ENCODE data around the gene CNPY1. TPM values are rescaled to one million over a fixed set of nuclear protein-coding genes. Genes with fewer than 3 reads are reported as not detected.

CNPY1 gene
- total and polyA plus RNA-seq, 2 donors = 0.32 TPM; not detected in 1

DNA sequence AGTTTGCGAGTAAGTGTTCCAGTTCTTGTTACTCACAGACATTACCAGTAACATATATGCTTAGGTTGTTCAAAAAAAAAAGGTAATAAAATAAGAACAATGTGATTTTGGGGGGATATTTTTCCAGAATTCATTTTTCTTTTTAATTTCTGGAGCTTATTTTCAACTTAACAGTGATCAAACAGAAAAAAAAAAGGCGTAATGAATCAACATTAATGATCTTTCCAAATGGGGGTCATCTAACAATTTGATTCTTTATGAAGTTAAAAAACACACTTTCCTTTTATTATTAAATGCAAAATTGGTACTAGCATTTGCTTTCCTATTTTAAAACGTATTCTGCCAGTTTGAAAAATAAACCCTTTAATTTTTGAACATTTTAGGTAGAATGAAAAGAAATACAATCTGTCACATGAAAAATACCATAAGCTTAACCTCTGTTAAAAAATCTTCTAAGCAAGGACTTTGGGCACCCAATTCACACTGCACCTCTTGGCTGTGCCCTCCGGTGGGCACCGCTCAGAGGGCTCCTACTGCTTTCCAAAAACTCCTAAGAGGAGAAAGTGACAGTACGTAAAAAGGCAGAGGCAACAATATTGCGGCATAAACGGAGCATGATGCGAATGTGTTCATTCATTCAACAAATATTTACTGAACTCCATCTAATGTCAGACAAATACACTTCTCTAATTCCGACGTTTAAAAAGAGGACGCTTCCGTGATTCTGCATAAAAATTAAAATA lies 32.6 kb downstream of the CNPY1 start:
- Histone ChIP-seq H3K27ac (ENCODE audit: low read depth) (no peak overlapping the region), H3K4me1 (ENCODE audit: insufficient read depth) (no peaks in the 10 kb centered on the region), H3K4me3 (ENCODE audit: low read depth, low read length) (no peak overlapping the region), H3K36me3 (ENCODE audit: insufficient read depth) (no peaks in the 10 kb centered on the region)
- WGBS = 76% methylated on average over 13 of the region's 13 CpGs
- DNase-seq (ENCODE audit: extremely low spot score) = no peak

DNA sequence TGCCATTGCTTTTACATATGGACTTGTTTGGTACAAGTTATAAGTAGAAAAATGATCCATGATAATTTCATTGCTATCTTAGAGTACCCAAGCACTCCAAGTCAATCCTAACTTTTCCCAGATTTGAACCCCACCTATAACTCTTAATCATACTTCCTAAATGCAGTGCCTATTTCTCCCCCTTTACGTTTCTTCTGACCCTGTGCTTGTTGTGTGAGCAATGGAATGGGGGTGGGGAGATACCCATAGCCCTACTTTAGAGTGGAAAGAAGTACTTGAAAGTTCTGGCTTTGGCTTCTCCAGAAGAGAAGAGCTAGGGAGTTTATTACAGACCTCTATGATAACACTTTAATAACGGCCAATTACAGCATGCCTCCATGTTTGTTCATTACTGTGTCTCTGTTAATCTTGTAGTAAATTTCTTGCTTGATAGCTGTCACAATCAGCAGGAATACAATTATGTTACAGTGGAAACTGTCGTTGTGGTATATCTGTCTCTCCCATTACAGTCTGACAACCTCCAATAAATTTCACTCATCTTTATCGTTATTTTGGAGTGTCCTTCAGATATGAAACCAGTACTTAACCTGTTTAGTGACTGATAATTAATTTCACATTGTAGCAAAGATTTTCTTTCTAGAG lies 34.0 kb downstream of the CNPY1 start:
- 28% methylated on average over 4 of the region's 4 CpGs for WGBS
- DNase-seq (ENCODE audit: extremely low spot score) = no peak
- no peaks in the 10 kb centered on the region for H3K36me3 ChIP-seq (ENCODE audit: insufficient read depth)
- no peak overlapping the region for H3K27ac ChIP-seq (ENCODE audit: low read depth)
- no peak overlapping the region for H3K4me3 ChIP-seq (ENCODE audit: low read depth, low read length)
- no peaks in the 10 kb centered on the region for H3K4me1 ChIP-seq (ENCODE audit: insufficient read depth)

GRCh38 chr7:155511702-155511996 lies 34.7 kb downstream of the CNPY1 start:
- no peak overlapping the region for H3K4me3 ChIP-seq (ENCODE audit: low read depth, low read length)
- 10% methylated on average over 5 of the region's 5 CpGs for WGBS
- DNase-seq (ENCODE audit: extremely low spot score) = no peak

GRCh38 chr7:155510975-155511701 lies 35.2 kb downstream of the CNPY1 start:
- Histone ChIP-seq H3K4me1 (ENCODE audit: insufficient read depth) (no peaks in the 10 kb centered on the region), H3K4me3 (ENCODE audit: low read depth, low read length) (no peak overlapping the region), H3K36me3 (ENCODE audit: insufficient read depth) (no peaks in the 10 kb centered on the region), H3K27ac (ENCODE audit: low read depth) (no peak overlapping the region)
- WGBS = 4% methylated on average over 6 of the region's 6 CpGs
- DNase-seq (ENCODE audit: extremely low spot score) = no peak

More at GRCh38 chr7:155511702-155511996, 34.7 kb downstream of the CNPY1 start:
- no peaks in the 10 kb centered on the region for H3K4me1 ChIP-seq (ENCODE audit: insufficient read depth)
- H3K27ac ChIP-seq (ENCODE audit: low read depth) = no peak overlapping the region
- H3K36me3 ChIP-seq (ENCODE audit: insufficient read depth) = no peaks in the 10 kb centered on the region

DNA sequence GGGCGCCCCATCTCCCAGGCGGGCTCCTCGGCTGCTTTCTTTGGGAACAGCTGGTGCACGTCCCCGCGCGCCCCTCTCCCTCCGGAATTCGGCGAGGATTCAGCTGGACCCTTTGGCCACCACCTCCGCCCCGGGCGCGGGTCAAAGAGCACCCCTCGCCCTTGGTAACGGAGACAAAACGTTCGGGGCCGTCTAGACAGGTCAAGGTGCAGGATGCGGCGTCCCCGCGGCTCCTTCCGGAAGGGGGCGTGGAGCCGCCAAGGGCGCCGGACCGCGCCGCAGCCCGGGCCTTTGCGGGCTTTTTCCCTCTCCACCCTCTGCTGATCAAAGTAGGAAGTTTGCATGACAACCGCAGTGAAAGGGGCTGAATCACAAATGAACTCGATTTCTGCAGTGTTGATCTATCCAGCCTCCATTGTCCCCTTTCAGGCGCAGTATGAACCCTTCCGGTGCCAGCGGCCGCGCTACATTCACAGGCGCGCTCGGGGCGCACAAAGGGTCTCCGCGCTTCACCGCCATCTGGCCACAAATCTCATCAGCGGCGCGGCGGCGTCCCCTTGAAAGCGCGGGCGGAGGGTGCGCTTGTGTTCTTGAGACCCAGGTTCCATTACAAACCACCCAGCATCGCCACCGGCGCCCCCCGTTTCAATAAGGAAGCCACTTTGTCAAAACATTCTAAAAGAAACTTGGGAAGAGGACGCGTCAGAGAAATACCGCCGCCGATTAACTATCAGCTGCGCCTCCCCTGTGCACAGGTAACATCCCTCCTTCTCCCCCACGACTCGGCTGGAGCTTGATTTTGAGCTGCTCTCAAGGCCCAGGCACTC lies 36.4 kb downstream of the CNPY1 start:
- Histone ChIP-seq H3K36me3 (ENCODE audit: insufficient read depth) (no peaks in the 10 kb centered on the region), H3K4me1 (ENCODE audit: insufficient read depth) (no peaks in the 10 kb centered on the region), H3K27ac (ENCODE audit: low read depth) (no peak overlapping the region), H3K4me3 (ENCODE audit: low read depth, low read length) (no peak overlapping the region)
- DNase-seq (ENCODE audit: extremely low spot score) = no peak
- WGBS = 1% methylated on average over 68 of the region's 68 CpGs

GRCh38 chr7:155509359-155509724 lies 37.0 kb downstream of the CNPY1 start:
- Histone ChIP-seq H3K27ac (ENCODE audit: low read depth) (no peak overlapping the region), H3K4me1 (ENCODE audit: insufficient read depth) (no peaks in the 10 kb centered on the region), H3K4me3 (ENCODE audit: low read depth, low read length) (no peak overlapping the region), H3K36me3 (ENCODE audit: insufficient read depth) (no peaks in the 10 kb centered on the region)
- WGBS = 3% methylated on average over 16 of the region's 16 CpGs
- DNase-seq (ENCODE audit: extremely low spot score) = no peak

DNA sequence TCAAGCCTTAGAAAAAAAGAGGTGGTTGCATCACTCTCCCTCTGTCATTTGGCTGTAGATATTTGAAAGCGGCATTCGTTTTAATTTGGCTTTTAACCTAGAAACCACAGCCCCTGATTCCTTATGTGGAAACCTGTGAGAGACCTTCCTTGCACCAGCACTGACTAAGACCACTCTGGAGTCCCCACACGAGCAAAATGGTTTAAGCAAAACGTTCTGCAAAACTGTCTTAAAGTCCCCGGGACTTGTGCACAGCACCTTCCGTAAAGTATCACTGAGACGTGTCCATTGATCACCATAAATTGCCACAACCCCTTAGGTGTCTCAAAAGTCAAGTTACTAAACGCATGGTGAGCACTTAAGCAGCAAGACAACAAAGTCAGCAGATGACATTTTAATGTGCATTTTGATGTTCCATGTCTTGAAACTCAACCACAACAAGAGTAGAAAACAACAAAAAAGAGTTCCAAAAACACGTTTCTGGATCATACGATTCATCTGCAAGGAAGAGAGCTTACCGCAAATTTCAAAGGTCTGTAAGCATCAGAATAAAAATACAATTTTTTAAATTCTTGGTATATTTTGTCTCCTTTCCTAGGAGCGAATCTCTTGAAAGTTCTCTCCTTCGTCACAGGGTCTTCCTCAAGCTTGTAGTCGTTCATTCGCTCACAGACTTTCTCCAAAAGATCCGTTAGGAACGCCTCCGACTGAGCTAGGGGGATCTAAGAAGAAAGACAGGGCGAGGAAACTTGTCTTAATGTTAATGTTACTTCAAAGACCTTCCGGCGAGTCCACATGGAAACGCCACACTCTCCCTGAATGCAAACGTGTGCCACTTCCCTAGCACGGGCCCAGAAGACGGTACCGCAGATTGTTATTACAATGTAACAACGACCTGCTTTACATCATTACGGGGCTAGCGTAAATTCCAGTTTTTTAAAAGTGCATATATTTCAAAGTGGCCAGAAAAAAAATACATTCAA lies 37.7 kb downstream of the CNPY1 start:
- WGBS = 4% methylated on average over 29 of the region's 29 CpGs
- H3K4me1 ChIP-seq (ENCODE audit: insufficient read depth) = no peaks in the 10 kb centered on the region
- no peak for DNase-seq (ENCODE audit: extremely low spot score)

DNA sequence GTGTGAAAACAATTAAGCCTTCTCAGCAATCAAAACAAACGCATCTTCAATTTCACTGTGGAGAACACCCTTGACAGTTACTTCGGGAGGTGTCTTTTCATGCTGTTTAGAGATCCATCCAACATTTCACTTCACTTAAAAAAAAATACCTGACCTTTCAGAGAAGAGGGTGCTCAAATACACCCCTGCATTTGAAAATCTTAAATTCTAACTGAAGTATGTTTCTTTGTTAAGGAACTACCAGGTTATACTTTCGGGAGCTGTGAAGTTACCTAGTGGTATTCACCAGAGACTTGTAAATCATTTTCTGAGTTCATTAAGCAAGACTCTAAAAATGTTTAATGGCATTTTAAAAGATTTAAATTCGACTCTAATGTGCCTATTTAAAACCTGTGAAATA lies 38.8 kb downstream of the CNPY1 start:
- no peak overlapping the region for H3K27ac ChIP-seq (ENCODE audit: low read depth)
- no peaks in the 10 kb centered on the region for H3K36me3 ChIP-seq (ENCODE audit: insufficient read depth)
- H3K4me1 ChIP-seq (ENCODE audit: insufficient read depth) = no peaks in the 10 kb centered on the region
- 8% methylated on average over 4 of the region's 4 CpGs for WGBS
- H3K4me3 ChIP-seq (ENCODE audit: low read depth, low read length) = no peak overlapping the region
- no peak for DNase-seq (ENCODE audit: extremely low spot score)

More for the DNA sequence above, 37.7 kb downstream of the CNPY1 start:
- Histone ChIP-seq H3K27ac (ENCODE audit: low read depth) (no peak overlapping the region), H3K36me3 (ENCODE audit: insufficient read depth) (no peaks in the 10 kb centered on the region), H3K4me3 (ENCODE audit: low read depth, low read length) (no peak overlapping the region)

- Histone ChIP-seq H3K36me3 (ENCODE audit: insufficient read depth) (no peaks in the 10 kb centered on the region), H3K4me3 (ENCODE audit: low read depth, low read length) (no peak overlapping the region), H3K4me1 (ENCODE audit: insufficient read depth) (no peaks in the 10 kb centered on the region), H3K27ac (ENCODE audit: low read depth) (no peak overlapping the region)
- WGBS = 7% methylated on average over 14 of the region's 14 CpGs
- DNase-seq (ENCODE audit: extremely low spot score) = no peak
Observed at GRCh38 chr7:155506854-155507337, 39.5 kb downstream of the CNPY1 start.

DNA sequence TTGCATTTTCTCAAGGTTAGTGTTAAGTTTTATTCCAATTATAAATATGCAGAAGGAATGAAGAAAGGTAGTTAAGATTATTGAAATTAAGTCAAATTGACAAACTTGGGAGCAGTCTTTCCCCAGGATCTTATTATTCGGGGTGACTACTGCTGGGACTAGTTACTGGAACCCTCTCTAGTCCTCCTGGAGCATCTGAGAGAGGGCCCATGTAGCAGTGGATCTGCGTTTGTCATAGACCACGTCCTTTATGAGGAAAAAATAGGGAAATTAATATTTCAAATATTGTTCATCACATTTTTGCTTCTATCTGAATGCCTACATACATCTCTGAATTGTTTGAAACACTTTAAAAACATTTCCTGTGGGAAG lies 41.0 kb downstream of the CNPY1 start:
- DNase-seq (ENCODE audit: extremely low spot score) = no peak
- no peaks in the 10 kb centered on the region for H3K36me3 ChIP-seq (ENCODE audit: insufficient read depth)
- H3K4me3 ChIP-seq (ENCODE audit: low read depth, low read length) = no peak overlapping the region
- 32% methylated on average over 3 of the region's 3 CpGs for WGBS
- no peak overlapping the region for H3K27ac ChIP-seq (ENCODE audit: low read depth)
- H3K4me1 ChIP-seq (ENCODE audit: insufficient read depth) = no peaks in the 10 kb centered on the region

- no peaks in the 10 kb centered on the region for H3K36me3 ChIP-seq (ENCODE audit: insufficient read depth)
- 71% methylated on average over 26 of the region's 26 CpGs for WGBS
- no peak overlapping the region for H3K4me3 ChIP-seq (ENCODE audit: low read depth, low read length)
- H3K27ac ChIP-seq (ENCODE audit: low read depth) = no peak overlapping the region
- no peak for DNase-seq (ENCODE audit: extremely low spot score)
- H3K4me1 ChIP-seq (ENCODE audit: insufficient read depth) = no peaks in the 10 kb centered on the region
Observed at GRCh38 chr7:155497149-155497901, 49.0 kb downstream of the CNPY1 start.

Measured in urinary bladder (tissue), 4 donors.